Peyer's patch (tissue), 4 donors: ENCODE data around the gene MED15.

Experiments
- POLR2A ChIP-seq, 2 donors: fragments of 450-650 bp; IDR thresholded peaks; one replicate each; pipeline ENCODE4 v1.5.1; 2017; ENCODE audit warnings: antibody characterized with exemption in 2 of 2, mild to moderate bottlenecking in 2 of 2, moderate library complexity in 2 of 2
- TF ChIP-seq, protein P1 (sequence below), 6 experiments: fragments of 450-650 bp in 4 of 6; fragments of 200-600 bp in 2 of 6; sonication (generic) in 1 of 6; IDR thresholded peaks; one replicate each; pipeline ENCODE4 v1.5.1; 2017 to 2019; ENCODE audit warnings: antibody characterized with exemption in 6 of 6, mild to moderate bottlenecking in 3 of 6, moderate library complexity in 1 of 6

DNA sequence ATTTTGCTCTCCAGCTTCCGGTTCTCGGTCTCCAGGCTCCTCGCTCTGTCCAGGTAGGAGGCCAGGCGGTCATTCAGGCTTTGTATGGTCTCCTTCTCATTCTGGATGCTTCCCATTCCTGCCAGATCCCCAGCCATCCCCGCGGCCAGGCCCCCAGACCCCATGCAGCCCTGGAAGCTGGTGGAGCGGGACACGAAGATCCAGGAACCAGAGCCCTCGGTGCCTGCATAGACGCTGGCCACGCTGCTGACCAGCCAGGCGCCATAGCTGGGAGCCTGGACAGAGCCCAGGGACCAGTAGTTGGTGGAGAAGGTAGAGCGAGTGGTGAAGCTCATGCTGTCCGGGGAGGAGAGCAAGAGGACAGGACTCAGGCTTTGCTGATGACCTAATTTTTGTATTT is 23.6 kb upstream of the MED15 start:
- no peak for TF ChIP-seq POLR2A (IDR thresholded peaks at IDR 0.05)
- TF ChIP-seq, protein P1, sequence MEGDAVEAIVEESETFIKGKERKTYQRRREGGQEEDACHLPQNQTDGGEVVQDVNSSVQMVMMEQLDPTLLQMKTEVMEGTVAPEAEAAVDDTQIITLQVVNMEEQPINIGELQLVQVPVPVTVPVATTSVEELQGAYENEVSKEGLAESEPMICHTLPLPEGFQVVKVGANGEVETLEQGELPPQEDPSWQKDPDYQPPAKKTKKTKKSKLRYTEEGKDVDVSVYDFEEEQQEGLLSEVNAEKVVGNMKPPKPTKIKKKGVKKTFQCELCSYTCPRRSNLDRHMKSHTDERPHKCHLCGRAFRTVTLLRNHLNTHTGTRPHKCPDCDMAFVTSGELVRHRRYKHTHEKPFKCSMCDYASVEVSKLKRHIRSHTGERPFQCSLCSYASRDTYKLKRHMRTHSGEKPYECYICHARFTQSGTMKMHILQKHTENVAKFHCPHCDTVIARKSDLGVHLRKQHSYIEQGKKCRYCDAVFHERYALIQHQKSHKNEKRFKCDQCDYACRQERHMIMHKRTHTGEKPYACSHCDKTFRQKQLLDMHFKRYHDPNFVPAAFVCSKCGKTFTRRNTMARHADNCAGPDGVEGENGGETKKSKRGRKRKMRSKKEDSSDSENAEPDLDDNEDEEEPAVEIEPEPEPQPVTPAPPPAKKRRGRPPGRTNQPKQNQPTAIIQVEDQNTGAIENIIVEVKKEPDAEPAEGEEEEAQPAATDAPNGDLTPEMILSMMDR (IDR thresholded peaks at IDR 0.05): no peak
